K562 (cell line): ENCODE measurements around the gene EPM2A. TPM values are rescaled to one million over a fixed set of nuclear protein-coding genes. Genes with fewer than 3 reads are reported as not detected.

Experiments used
- AFF1 ChIP-seq, 2 experiments: fragments of 450-650 bp; IDR thresholded peaks; 2 replicates each; pipeline ENCODE4 v1.6.1; 2018; ENCODE audit warnings: mild to moderate bottlenecking in 2 of 2, low read depth in 1 of 2; ENCODE audit not compliant: partially characterized antibody in 2 of 2
- BCL6 ChIP-seq: fragments of 250-450 bp; sonication (Bioruptor Pico); IDR thresholded peaks from 2 replicates; pipeline ENCODE4 v1.4.0; 2020
- BCOR ChIP-seq: fragments of 450-650 bp; IDR thresholded peaks from 2 replicates; pipeline ENCODE4 v1.6.1; 2016
- ETV6 ChIP-seq, 3 experiments: fragments of 150-350 bp in 1 of 3; sonication (generic) in 1 of 3; formaldehyde crosslinking in 1 of 3; IDR thresholded peaks; 2 replicates each; pipeline versions ENCODE4 v1.6.1 to v1.8.0; 2014 to 2022; ENCODE audit warnings: borderline replicate concordance in 2 of 3, low read depth in 2 of 3, antibody characterized with exemption in 1 of 3, low read length in 1 of 3, mild to moderate bottlenecking in 1 of 3, missing genetic modification reagents in 1 of 3
- KDM5B ChIP-seq: fragments of 200-600 bp; sonication (generic); IDR thresholded peaks from 2 replicates; pipeline ENCODE4 v1.6.1; 2012; ENCODE audit warnings: low read depth, mild to moderate bottlenecking, moderate library complexity, low read length, control low read depth, inconsistent platforms; ENCODE audit not compliant: insufficient replicate concordance
- MAFK ChIP-seq: IDR thresholded peaks from 2 replicates; pipeline ENCODE4 v1.6.1; 2011; ENCODE audit warnings: low read length, improper control_type of control experiment
- NCOA4 ChIP-seq: fragments of 450-650 bp; IDR thresholded peaks from 2 replicates; pipeline ENCODE4 v1.6.1; 2018; ENCODE audit warnings: mild to moderate bottlenecking; ENCODE audit not compliant: partially characterized antibody
- NUFIP1 ChIP-seq: fragments of 450-650 bp; IDR thresholded peaks from 2 replicates; pipeline ENCODE4 v1.6.1; 2018; ENCODE audit not compliant: partially characterized antibody
- PCBP2 ChIP-seq: fragments of 200-400 bp; formaldehyde crosslinking; IDR thresholded peaks from 2 replicates; pipeline ENCODE4 v1.6.1; 2018; ENCODE audit warnings: low read length, low read depth, mild to moderate bottlenecking, moderate library complexity; ENCODE audit not compliant: poor library complexity, severe bottlenecking
- SRSF7 ChIP-seq: fragments of 200-400 bp; formaldehyde crosslinking; optimal IDR thresholded peaks from 2 replicates; pipeline ENCODE3; 2017; ENCODE audit warnings: mild to moderate bottlenecking, low read depth, low read length
- TFAM ChIP-seq: fragments of 250-450 bp; sonication (Bioruptor Pico); conservative IDR thresholded peaks from 2 replicates; pipeline ENCODE4 v1.5.0; 2021; ENCODE audit warnings: mild to moderate bottlenecking, moderate library complexity
- TRIM28 ChIP-seq: fragments of 450-650 bp; IDR thresholded peaks from 2 replicates; pipeline ENCODE4 v1.6.1; 2017
- ZNF124 ChIP-seq: sonication (generic); formaldehyde crosslinking; IDR thresholded peaks from 2 replicates; pipeline ENCODE4 v1.8.1; 2022; ENCODE audit warnings: missing genetic modification reagents
- ZNF24 ChIP-seq: fragments of 450-650 bp; IDR thresholded peaks from 2 replicates; pipeline ENCODE4 v1.6.1; 2016
- ZNF584 ChIP-seq: fragments of 200-800 bp; sonication (Bioruptor generic); IDR thresholded peaks from 2 replicates; pipeline ENCODE4 v1.6.1; 2016; ENCODE audit warnings: low read depth, mild to moderate bottlenecking, missing genetic modification characterization, missing compliant biosample characterization
- polyA plus RNA-seq, 8 experiments: library from polyadenylated mRNA; depleted of rRNA in 4 of 8; stranded (reverse) in 5 of 8; unstranded in 3 of 8; fragments of >200 nt; fragmentation: Nextera tagmentation in 2 of 8; fragmentation: Illumina TruSeq in 1 of 8; extraction: Ambion mirVana in 2 of 8; extraction: Trizol in 1 of 8; gene quantifications; 2 replicates each; pipeline versions ENCODE4 v1.2.1 to v1.2.3, GENCODE V29; 2011 to 2014; ENCODE audit warnings: inconsistent platforms in 1 of 8, missing spikeins in 1 of 8
- total RNA-seq, 7 experiments: library from RNA; depleted of rRNA in 6 of 7; stranded (reverse); fragments of >200 nt in 6 of 7; fragmentation: Illumina TruSeq in 2 of 7; extraction: Trizol in 2 of 7; gene quantifications; 2 replicates each; pipeline versions ENCODE4 v1.2.1 to v1.2.3, GENCODE V29; 2011 to 2021; ENCODE audit warnings: low replicate concordance in 1 of 7
- TF ChIP-seq, protein P1 (sequence below): sonication (generic); formaldehyde crosslinking; IDR thresholded peaks from 2 replicates; pipeline ENCODE4 v1.8.1; 2023; ENCODE audit warnings: mild to moderate bottlenecking, missing genetic modification reagents
- TF ChIP-seq, protein P2 (sequence below): sonication (generic); formaldehyde crosslinking; IDR thresholded peaks from 2 replicates; pipeline ENCODE4 v1.8.0; 2022; ENCODE audit warnings: missing genetic modification reagents, mild to moderate bottlenecking, borderline replicate concordance

Gene EPM2A
- total and polyA plus RNA-seq, 9 of the 15 experiments (the other 6 are each of a cell fraction or from before 2014, with no cell fraction given) = 0.35 to 5.3 (median 2.5) TPM

GRCh38 chr6:145735356-145736165 is at the start of gene EPM2A (continued):
- TF ChIP-seq NCOA4 (no peak), MAFK (no peak), PCBP2 (no peak), BCOR (peak; percentile 62), ZNF24 (no peak), NUFIP1 (no peak), AFF1 (IDR thresholded peaks at IDR 0.05; ENCODE audit: low read depth in 1 of 2, partially characterized antibody in 2 of 2) (peak in 1 of 2 experiments; percentile 38), ZNF584 (CRISPR knock-in tag) (no peak), TFAM (CRISPR knock-in tag) (no peak), BCL6 (no peak), ZNF124 (CRISPR knock-in tag) (no peak), TRIM28 (no peak), ETV6 (IDR thresholded peaks at IDR 0.05; ENCODE audit: borderline replicate concordance in 1 of 2, low read depth in 2 of 2, low read length in 1 of 2) (no peak), ETV6 (CRISPR knock-in tag; IDR thresholded peaks at IDR 0.05; ENCODE audit: borderline replicate concordance) (peak; percentile 82; the same call in 1 of the 2 replicates), KDM5B (peak; percentile 71), SRSF7 (no peak)
- TF ChIP-seq, protein P1, sequence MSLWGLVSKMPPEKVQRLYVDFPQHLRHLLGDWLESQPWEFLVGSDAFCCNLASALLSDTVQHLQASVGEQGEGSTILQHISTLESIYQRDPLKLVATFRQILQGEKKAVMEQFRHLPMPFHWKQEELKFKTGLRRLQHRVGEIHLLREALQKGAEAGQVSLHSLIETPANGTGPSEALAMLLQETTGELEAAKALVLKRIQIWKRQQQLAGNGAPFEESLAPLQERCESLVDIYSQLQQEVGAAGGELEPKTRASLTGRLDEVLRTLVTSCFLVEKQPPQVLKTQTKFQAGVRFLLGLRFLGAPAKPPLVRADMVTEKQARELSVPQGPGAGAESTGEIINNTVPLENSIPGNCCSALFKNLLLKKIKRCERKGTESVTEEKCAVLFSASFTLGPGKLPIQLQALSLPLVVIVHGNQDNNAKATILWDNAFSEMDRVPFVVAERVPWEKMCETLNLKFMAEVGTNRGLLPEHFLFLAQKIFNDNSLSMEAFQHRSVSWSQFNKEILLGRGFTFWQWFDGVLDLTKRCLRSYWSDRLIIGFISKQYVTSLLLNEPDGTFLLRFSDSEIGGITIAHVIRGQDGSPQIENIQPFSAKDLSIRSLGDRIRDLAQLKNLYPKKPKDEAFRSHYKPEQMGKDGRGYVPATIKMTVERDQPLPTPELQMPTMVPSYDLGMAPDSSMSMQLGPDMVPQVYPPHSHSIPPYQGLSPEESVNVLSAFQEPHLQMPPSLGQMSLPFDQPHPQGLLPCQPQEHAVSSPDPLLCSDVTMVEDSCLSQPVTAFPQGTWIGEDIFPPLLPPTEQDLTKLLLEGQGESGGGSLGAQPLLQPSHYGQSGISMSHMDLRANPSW (CRISPR knock-in tag) = peak; percentile 81; the same call in 1 of the 2 replicates
- TF ChIP-seq, protein P2, sequence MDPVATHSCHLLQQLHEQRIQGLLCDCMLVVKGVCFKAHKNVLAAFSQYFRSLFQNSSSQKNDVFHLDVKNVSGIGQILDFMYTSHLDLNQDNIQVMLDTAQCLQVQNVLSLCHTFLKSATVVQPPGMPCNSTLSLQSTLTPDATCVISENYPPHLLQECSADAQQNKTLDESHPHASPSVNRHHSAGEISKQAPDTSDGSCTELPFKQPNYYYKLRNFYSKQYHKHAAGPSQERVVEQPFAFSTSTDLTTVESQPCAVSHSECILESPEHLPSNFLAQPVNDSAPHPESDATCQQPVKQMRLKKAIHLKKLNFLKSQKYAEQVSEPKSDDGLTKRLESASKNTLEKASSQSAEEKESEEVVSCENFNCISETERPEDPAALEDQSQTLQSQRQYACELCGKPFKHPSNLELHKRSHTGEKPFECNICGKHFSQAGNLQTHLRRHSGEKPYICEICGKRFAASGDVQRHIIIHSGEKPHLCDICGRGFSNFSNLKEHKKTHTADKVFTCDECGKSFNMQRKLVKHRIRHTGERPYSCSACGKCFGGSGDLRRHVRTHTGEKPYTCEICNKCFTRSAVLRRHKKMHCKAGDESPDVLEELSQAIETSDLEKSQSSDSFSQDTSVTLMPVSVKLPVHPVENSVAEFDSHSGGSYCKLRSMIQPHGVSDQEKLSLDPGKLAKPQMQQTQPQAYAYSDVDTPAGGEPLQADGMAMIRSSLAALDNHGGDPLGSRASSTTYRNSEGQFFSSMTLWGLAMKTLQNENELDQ (CRISPR knock-in tag) = no peak
